IMR-90 (cell line): ENCODE data around the gene RBP2.

Source experiments
- BHLHE40 ChIP-seq: fragments of 150-350 bp; IDR thresholded peaks from 2 replicates; pipeline ENCODE4 v1.6.1; 2016; ENCODE audit warnings: mild to moderate bottlenecking, low read depth, low read length
- CHD1 ChIP-seq: IDR thresholded peaks from 2 replicates; pipeline ENCODE4 v1.6.1; 2012; ENCODE audit warnings: low read depth, low read length, improper control_type of control experiment
- MAFK ChIP-seq: IDR thresholded peaks from 2 replicates; pipeline ENCODE4 v1.6.1; 2012; ENCODE audit warnings: low read depth, low read length, improper control_type of control experiment
- MAZ ChIP-seq: IDR thresholded peaks from 2 replicates; pipeline ENCODE4 v1.6.1; 2012; ENCODE audit warnings: low read depth, mild to moderate bottlenecking, low read length, improper control_type of control experiment, moderate library complexity, borderline replicate concordance
- MXI1 ChIP-seq: IDR thresholded peaks from 2 replicates; pipeline ENCODE4 v1.6.1; 2012; ENCODE audit warnings: low read depth, mild to moderate bottlenecking, low read length, moderate library complexity, borderline replicate concordance
- POLR2A ChIP-seq: IDR thresholded peaks from 2 replicates; pipeline ENCODE4 v1.6.1; 2012; ENCODE audit warnings: mild to moderate bottlenecking, low read depth, low read length
- RAD21 ChIP-seq: IDR thresholded peaks from 2 replicates; pipeline ENCODE4 v1.6.1; 2012; ENCODE audit warnings: low read length, improper control_type of control experiment
- TF ChIP-seq, protein P1 (sequence below): conservative IDR thresholded peaks from 2 replicates; pipeline ENCODE4 v1.5.1; 2012; ENCODE audit warnings: mild to moderate bottlenecking, low read depth, low read length, improper control_type of control experiment
- TF ChIP-seq, protein P2 (sequence below): fragments of 150-350 bp; IDR thresholded peaks from 2 replicates; pipeline ENCODE4 v1.6.1; 2017; ENCODE audit warnings: mild to moderate bottlenecking, antibody characterized with exemption, low read length, low read depth

- TF ChIP-seq, protein P1, sequence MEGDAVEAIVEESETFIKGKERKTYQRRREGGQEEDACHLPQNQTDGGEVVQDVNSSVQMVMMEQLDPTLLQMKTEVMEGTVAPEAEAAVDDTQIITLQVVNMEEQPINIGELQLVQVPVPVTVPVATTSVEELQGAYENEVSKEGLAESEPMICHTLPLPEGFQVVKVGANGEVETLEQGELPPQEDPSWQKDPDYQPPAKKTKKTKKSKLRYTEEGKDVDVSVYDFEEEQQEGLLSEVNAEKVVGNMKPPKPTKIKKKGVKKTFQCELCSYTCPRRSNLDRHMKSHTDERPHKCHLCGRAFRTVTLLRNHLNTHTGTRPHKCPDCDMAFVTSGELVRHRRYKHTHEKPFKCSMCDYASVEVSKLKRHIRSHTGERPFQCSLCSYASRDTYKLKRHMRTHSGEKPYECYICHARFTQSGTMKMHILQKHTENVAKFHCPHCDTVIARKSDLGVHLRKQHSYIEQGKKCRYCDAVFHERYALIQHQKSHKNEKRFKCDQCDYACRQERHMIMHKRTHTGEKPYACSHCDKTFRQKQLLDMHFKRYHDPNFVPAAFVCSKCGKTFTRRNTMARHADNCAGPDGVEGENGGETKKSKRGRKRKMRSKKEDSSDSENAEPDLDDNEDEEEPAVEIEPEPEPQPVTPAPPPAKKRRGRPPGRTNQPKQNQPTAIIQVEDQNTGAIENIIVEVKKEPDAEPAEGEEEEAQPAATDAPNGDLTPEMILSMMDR, result no peak
- TF ChIP-seq MXI1, result no peak
- TF ChIP-seq RAD21, result no peak
- no peak for TF ChIP-seq POLR2A
- no peak for TF ChIP-seq MAFK
- TF ChIP-seq, protein P2, sequence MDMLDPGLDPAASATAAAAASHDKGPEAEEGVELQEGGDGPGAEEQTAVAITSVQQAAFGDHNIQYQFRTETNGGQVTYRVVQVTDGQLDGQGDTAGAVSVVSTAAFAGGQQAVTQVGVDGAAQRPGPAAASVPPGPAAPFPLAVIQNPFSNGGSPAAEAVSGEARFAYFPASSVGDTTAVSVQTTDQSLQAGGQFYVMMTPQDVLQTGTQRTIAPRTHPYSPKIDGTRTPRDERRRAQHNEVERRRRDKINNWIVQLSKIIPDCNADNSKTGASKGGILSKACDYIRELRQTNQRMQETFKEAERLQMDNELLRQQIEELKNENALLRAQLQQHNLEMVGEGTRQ, result no peak
- no peak for TF ChIP-seq BHLHE40
- TF ChIP-seq MAZ, result no peak
- no peak for TF ChIP-seq CHD1
Measured at GRCh38 chr3:139476348-139476747, at the start of gene RBP2.
